SK-N-SH (cell line): ENCODE measurements around the gene PEMT.

Source experiments
- CHD2 ChIP-seq: fragments of 150-350 bp; IDR thresholded peaks from 2 replicates; pipeline ENCODE4 v1.6.1; 2018; ENCODE audit warnings: low read length; ENCODE audit not compliant: partially characterized antibody
- EP300 ChIP-seq, 2 experiments: IDR thresholded peaks; 2 replicates each; pipeline versions ENCODE4 v1.4.0 to v1.6.1; 2012; ENCODE audit warnings: borderline replicate concordance in 1 of 2, low read depth in 1 of 2, low read length in 1 of 2
- EZH2phosphoT487 ChIP-seq: fragments of 200-600 bp; sonication (generic); IDR thresholded peaks from 2 replicates; pipeline ENCODE4 v1.6.1; 2017; ENCODE audit warnings: low read depth, mixed run types, mild to moderate bottlenecking, antibody characterized with exemption, moderate library complexity, borderline replicate concordance
- MXI1 ChIP-seq: IDR thresholded peaks from 2 replicates; pipeline ENCODE4 v1.6.1; 2012; ENCODE audit warnings: mild to moderate bottlenecking, low read depth, low read length, improper control_type of control experiment
- POLR2AphosphoS5 ChIP-seq: IDR thresholded peaks from 2 replicates; pipeline ENCODE4 v1.6.1; 2012; ENCODE audit warnings: low read depth, low read length
- RCOR1 ChIP-seq: fragments of 150-350 bp; IDR thresholded peaks from 2 replicates; pipeline ENCODE4 v1.6.1; 2017; ENCODE audit warnings: antibody characterized with exemption, low read length
- SMC3 ChIP-seq: IDR thresholded peaks from 2 replicates; pipeline ENCODE4 v1.6.1; 2012; ENCODE audit warnings: low read depth, low read length, improper control_type of control experiment
- TAF1 ChIP-seq: IDR thresholded peaks from 2 replicates; pipeline ENCODE4 v1.6.1; 2012; ENCODE audit warnings: low read depth, mild to moderate bottlenecking, low read length, moderate library complexity, borderline replicate concordance
- YY1 ChIP-seq: IDR thresholded peaks from 2 replicates; pipeline ENCODE4 v1.4.0; 2012; ENCODE audit warnings: low read depth, mild to moderate bottlenecking
- TF ChIP-seq, protein P1 (sequence below): fragments of 200-600 bp; sonication (generic); IDR thresholded peaks from 2 replicates; pipeline ENCODE4 v1.6.1; 2017; ENCODE audit warnings: antibody characterized with exemption, mild to moderate bottlenecking, moderate library complexity
- TF ChIP-seq, protein P2 (sequence below): IDR thresholded peaks from 2 replicates; pipeline ENCODE4 v1.4.0; 2012; ENCODE audit warnings: low read depth

DNA sequence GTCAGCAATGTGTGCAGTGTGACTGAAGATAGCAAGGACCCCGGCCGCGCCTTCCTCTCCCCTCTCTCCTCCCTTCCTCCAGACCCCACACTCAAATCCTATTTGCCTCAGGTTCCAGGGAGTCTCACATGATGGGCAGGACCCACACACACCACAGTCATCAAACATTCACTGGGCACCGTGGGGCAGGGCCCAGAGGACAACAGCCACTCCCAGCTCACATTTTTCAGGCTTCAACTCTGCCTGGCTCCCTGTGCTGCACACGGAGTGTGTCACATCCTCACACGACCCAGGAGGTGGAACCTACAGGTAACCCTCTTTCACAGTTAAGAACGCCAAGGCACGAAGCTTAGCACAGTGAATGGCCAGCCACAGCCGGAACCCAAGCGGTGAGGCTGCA is 30.5 kb downstream of the PEMT start:
- TF ChIP-seq TAF1 (no peak), SMC3 (no peak), MXI1 (no peak), YY1 (no peak), EZH2phosphoT487 (no peak), EP300 (IDR thresholded peaks at IDR 0.05; ENCODE audit: borderline replicate concordance in 1 of 2, low read depth in 1 of 2, low read length in 1 of 2) (no peak), CHD2 (no peak), RCOR1 (no peak), POLR2AphosphoS5 (no peak)
- TF ChIP-seq, protein P1, sequence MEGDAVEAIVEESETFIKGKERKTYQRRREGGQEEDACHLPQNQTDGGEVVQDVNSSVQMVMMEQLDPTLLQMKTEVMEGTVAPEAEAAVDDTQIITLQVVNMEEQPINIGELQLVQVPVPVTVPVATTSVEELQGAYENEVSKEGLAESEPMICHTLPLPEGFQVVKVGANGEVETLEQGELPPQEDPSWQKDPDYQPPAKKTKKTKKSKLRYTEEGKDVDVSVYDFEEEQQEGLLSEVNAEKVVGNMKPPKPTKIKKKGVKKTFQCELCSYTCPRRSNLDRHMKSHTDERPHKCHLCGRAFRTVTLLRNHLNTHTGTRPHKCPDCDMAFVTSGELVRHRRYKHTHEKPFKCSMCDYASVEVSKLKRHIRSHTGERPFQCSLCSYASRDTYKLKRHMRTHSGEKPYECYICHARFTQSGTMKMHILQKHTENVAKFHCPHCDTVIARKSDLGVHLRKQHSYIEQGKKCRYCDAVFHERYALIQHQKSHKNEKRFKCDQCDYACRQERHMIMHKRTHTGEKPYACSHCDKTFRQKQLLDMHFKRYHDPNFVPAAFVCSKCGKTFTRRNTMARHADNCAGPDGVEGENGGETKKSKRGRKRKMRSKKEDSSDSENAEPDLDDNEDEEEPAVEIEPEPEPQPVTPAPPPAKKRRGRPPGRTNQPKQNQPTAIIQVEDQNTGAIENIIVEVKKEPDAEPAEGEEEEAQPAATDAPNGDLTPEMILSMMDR: no peak
- TF ChIP-seq, protein P2, sequence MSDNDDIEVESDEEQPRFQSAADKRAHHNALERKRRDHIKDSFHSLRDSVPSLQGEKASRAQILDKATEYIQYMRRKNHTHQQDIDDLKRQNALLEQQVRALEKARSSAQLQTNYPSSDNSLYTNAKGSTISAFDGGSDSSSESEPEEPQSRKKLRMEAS: no peak
